ENCODE results near the gene RFTN1.

GRCh38 chr3:16522834-16523233 is 9.3 kb upstream of the RFTN1 start:
- TF ChIP-seq CTCF (IDR thresholded peaks at IDR 0.05): no peak
- TF ChIP-seq POLR2A (IDR thresholded peaks at IDR 0.05): no peak

Data from uterus (tissue), 2 donors.